ENCODE data around the gene PSMA5.
"Not testable (repeated sequence)": the region's sequence is repeated elsewhere in the genome, so short reads cannot be mapped to it uniquely, and the experiment has no call there.

The PSMA5 gene

DNA sequence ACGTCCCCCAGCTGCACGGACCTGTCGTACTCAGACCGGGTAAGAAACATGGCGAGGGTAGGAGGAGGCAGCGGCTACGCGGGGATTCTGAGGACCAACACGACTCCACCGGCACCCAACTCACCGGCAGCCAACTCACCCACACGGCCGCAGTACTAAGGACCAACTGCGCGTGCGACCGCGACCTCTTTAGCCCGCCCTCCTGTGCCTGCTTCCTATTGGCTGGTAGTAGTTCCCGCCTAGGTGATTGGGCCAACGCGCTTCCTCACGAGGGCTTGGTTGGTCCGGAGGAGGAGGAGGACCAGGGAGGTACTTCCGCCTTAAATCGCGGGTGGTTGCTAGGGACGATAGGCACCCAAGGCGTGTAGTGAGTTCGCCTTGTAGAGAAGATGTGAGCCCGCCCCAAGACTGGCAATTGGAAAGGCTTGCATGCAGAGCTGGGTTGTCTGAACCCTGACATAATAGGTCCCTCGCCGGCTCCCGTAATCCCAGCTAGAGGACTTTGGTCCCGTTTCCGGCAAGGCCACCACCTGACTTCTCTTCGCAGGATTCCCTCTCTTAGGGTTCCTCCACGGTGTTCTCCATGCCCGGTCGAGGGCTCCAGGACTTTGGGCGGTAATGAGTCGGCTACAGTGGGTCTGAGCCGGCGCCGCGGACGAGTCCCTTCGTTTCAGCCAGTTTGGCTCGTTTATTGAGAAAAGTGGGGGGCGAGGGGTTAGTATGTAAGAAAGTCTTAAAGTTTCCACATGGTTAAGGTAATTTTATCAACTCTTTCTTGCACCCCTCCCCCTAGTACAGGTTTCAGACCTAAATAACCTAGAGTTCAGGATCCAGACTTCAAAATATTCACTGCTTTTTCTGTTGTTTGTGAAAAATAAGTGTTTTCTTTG lies at the start of gene PSMA5:
Gene PSMA5 (minus strand): TSS at position 168 of the 890 bp plus-strand sequence. CDS start 118 bp downstream, at position 50.
- DNase-seq = peak; percentile 93 to 95

DNA sequence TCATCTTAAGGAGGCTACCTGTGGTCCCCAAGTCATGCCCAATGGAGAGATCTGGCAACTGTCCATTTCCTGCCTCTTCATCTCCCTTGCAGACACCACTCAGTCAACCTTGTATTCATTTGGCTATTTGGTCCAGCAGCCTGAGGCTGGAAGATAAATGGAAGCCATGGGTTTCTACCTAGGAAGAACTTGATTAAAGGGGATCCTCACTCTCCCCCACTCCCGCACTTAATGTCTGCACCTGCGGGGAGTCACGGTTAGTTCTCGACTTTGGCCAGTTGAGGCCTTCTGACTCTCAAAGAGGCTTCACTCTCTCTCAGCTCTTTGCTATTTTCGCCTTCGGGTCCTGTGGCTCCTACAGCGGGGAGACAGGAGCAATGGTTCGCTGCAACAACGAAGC lies 49.0 kb upstream of the PSMA5 start:
- no peak for DNase-seq

- no peak for DNase-seq
These were observed 48.4 kb upstream of the PSMA5 start for GRCh38 chr1:109474697-109475096.

DNA sequence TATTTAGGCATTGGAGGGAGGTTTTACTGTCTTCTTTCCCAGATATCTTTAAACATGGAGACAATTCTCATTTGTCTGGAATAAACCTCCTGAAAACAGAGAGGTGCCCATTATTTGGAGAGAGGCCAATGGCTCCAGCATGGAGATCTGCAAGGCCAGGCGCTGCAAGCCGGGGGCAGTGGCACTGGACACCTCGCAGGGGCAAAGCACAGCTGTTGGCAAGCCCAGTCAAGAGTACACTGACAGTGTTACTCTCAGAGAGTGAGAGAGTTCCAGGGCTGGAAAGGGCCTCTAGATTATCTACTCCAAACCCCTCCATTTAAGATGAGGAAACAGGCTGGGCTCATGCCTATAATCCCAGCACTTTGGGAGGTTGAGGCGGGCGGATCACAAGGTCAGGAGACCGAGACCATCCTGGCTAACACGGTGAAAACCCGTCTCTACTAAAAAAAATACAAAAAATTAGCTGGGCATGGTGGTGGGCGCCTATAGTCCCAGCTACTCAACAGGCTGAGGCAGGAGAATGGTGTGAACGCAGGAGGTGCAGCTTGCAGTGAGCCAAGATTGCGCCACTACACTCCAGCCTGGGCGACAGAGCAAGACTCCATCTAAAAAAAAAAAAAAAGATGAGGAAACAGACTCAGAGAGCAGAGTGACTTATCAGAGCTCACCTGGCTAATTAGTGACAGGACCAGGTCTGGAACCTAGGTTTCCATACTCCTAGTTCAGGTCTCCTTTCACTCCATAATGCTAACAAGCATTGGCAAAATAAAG lies 47.2 kb upstream of the PSMA5 start:
- DNase-seq = not testable (repeated sequence)

- no peak for DNase-seq
These were observed 46.5 kb upstream of the PSMA5 start for GRCh38 chr1:109472779-109473178.

DNA sequence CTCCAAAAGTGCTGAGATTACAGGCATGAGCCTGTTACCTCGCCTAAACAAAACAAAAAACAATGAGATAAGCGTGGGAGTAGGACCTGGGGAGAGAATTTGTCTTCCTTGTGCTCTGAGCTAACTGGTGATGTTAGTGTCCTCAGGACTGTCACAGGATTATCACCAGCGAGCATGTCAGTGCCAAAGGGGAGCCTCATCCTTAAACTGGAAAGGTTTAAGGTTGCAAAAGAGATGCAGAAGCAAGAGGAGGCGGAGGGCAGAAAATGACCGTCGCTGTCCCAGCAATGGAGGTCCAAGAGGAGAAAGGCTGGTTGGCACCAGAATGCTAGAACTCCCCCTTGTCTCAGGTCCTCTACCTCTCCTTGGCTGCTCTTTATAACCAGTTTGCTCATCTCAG lies 44.0 kb upstream of the PSMA5 start:
- DNase-seq = no peak

DNA sequence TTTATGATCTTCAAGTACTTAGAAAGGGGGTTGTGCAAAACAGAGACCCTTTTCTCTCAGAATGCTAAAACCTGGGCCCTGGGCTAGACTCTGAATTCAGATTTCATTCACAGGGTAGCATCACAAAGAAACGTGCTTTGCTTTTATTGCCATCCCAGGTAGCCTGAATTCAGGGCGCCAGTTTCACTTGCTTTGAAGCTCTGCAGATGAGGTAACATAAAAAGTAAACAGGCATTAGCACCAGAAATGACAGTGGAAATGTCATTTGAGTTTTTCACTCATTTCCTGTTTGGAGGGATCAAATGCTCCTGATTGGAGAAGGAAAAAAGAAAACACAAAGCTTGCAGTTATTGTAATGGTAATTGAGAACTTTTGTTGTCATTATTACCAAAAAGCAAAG lies 42.7 kb upstream of the PSMA5 start:
- no peak for DNase-seq

DNA sequence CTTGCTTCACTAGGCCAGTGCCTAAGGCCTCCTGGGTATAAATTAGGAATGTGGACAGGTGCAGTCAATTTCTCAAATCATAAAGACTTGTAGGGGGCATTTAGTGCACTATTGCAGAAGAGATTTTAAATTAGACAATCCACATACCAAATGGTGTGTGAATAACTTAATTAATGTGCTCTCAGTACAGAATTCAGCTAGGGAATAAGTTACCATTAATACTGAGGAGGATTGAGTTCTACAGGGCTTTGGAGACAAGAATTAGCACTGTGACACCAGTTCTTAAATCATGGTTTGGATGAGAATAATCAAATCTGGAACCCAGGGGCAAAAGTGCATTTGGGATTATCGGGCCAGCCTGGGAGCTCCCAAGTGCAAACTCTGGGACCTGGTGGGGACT lies 41.8 kb upstream of the PSMA5 start:
- no peak for DNase-seq

GRCh38 chr1:109467301-109467777 lies 41.1 kb upstream of the PSMA5 start:
- DNase-seq = no peak

DNA sequence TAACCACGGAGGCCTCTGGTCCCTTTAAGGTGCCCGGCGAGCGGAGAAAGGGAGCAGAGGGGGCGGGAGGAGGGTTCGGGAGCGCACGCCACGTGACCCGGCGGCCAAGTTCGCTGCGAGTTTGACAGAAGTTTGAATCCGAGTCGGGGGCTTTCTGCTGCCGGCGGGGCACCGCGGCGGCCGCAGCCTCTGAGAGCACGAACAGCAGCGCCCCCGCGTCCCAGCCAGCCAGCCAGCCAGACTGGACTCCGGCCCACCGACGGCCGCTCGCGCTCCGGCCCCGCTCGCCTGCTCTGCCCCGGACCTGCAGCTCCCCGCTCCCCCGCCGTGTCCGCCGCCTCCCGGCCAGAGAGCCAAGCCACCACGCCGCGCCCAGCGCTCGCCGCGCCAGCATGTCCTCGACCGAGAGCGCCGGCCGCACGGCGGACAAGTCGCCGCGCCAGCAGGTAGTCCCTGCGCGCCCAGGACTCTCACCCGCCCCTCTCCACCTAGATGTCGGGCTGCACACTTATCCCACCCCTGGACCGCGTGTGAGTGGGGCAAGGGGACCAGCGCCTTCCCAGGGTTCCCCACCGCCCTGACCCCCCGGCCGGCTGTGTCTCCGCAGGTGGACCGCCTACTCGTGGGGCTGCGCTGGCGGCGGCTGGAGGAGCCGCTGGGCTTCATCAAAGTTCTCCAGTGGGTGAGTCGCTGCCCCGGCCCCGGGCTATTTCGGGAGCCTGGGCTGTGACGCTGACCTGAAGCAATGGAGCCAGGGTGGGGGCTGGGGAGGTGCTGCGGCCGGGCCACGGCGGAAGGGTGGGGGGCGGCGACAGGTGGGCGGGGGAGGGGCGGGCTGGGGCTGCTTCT lies 40.4 kb upstream of the PSMA5 start, which contains the start of gene SYPL2:
Gene SYPL2 (plus strand): TSS at position 95 of the 849 bp plus-strand sequence. CDS start 298 bp downstream, at position 393.
- no peak for DNase-seq

- no peak for DNase-seq
These were observed 39.8 kb upstream of the PSMA5 start for GRCh38 chr1:109466125-109466451.

GRCh38 chr1:109457819-109458218 lies 31.6 kb upstream of the PSMA5 start:
- no peak for DNase-seq

GRCh38 chr1:109454497-109455133 lies 28.4 kb upstream of the PSMA5 start:
- DNase-seq = no peak

DNA sequence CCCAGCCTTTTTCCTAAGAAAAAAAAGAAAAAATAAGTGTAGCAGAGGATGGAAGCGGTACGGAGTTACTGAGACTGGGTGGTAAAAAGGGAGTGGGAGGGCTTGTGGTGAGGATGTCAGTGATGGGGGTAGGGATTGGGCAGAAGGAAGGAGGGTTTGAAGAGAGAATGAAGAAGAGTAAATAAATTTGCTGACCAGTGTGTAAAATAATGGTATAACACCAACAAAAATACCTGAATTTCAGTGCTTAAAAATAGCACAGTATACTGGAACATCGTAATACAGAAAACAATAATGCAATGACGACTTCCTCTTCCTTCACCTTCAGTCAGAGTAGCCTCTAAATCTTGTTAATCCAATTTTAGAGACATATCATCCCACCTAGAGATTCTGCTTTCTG lies 21.3 kb upstream of the PSMA5 start:
- no peak for DNase-seq

- DNase-seq = not testable (repeated sequence)
These were observed 19.9 kb upstream of the PSMA5 start for GRCh38 chr1:109445949-109446695.

GRCh38 chr1:109444346-109444745 lies 18.1 kb upstream of the PSMA5 start:
- DNase-seq = no peak

- DNase-seq = no peak
These were observed 17.2 kb upstream of the PSMA5 start for GRCh38 chr1:109443476-109443875.

- no peak for DNase-seq
These were observed 14.8 kb upstream of the PSMA5 start for GRCh38 chr1:109441069-109441468.

- no peak for DNase-seq
These were observed 12.6 kb upstream of the PSMA5 start for GRCh38 chr1:109438798-109439297.

DNA sequence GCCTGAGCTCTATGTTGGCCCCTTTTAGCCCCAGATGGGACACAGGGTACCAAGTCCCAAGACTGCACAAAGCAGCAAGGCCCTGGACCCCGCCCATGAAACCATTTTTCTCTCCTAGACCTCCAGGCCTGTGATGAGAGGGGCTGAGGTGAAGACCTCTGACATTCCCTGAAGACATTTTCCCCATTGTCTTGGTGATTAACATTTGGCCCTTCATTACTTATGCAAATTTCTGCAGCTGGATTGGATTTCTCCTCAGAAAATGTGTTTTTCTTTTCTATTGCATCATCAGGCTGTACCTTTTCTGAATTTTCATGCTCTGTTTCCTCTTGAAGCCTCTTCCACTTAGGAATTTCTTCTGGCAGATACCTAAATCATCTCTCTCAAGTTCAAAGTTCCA lies 8.2 kb upstream of the PSMA5 start:
- no peak for DNase-seq

DNA sequence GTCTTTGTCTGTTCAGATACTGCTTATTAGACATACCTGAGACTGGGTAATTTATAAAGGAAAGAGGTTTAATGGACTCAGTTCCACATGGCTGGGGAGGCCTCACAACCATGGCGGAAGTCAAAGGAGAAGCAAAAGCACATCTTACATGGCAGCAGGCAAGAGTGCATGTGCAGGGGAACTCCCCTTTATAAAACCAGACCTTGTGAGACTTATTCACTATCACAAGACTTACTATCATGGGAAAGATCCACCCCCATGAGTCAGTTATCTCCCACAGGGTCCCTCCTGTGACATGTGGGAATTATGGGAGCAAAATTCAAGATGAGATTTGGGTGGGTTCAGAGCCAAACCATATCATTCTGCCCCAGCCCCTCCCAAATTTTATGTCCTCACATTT lies 7.1 kb upstream of the PSMA5 start:
- DNase-seq = no peak

All from cerebellar nuclear complex (tissue), 1 donor.